ENCODE data around the gene SLC29A3. TPM values are rescaled to one million over a fixed set of nuclear protein-coding genes. Genes with fewer than 3 reads are reported as not detected.

SLC29A3 gene
- total and polyA plus RNA-seq, 10 of the 15 experiments (the other 5 are each of a cell fraction or from before 2014, with no cell fraction given): 1.5 to 4.0 (median 2.7) TPM

DNA sequence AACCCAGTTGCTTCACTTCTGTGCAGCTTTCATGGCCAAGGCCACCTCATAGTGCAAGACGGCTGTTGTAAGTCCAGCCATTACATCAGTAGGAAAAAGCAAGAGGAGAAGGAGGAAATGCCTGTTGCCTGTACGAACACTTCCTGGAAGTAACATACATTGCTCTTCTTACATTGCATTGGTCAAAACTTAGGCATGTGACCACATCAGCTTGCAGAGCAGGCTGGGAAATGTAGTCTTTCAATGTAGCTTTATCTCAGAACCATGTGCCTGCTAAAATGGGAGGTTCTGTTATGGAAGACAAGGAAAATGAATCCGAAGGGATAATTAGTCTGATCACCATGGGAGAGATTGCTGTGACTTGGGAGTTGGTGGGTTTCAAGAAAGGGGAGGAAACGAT is 4.3 kb downstream of the SLC29A3 start (continued):
- TF ChIP-seq, protein P1, sequence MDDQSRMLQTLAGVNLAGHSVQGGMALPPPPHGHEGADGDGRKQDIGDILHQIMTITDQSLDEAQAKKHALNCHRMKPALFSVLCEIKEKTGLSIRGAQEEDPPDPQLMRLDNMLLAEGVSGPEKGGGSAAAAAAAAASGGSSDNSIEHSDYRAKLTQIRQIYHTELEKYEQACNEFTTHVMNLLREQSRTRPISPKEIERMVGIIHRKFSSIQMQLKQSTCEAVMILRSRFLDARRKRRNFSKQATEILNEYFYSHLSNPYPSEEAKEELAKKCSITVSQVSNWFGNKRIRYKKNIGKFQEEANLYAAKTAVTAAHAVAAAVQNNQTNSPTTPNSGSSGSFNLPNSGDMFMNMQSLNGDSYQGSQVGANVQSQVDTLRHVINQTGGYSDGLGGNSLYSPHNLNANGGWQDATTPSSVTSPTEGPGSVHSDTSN (IDR thresholded peaks at IDR 0.05; ENCODE audit: insufficient replicate concordance, low read depth, low read length): no peak
- TF ChIP-seq RAD51 (IDR thresholded peaks at IDR 0.05): peak; percentile 66; the same call in 1 of the 2 replicates

GRCh38 chr10:71324743-71325142 is 5.7 kb downstream of the SLC29A3 start:
- FAIRE-seq: no peak

More at GRCh38 chr10:71324743-71325142, 5.7 kb downstream of the SLC29A3 start:
- intact Hi-C loops (cut with micrococcal nuclease; ENCODE audit: unreplicated experiment): no loop called here
- POLR2A ChIA-PET: interaction anchor here (0.8 kb wide), 1 partner anchor 53 kb away, joined by 4 read pairs; no protein-coding TSS in a partner anchor
- no peaks in the 10 kb centered on the region for H3K27me3 ChIP-seq (replicated peaks in 1 of 2; ENCODE audit: control insufficient read depth in 2 of 2, insufficient read depth in 2 of 2, low read length in 1 of 2)
- H4K20me1 ChIP-seq (ENCODE audit: control insufficient read depth, insufficient read depth): no peaks in the 10 kb centered on the region
- CTCF ChIA-PET: interaction anchor here (0.7 to 11.1 kb wide), 3 partner anchors 43 to 162 kb away, joined by 3 to 359 read pairs (median 3); no protein-coding TSS in a partner anchor
- H3K27ac ChIP-seq (ENCODE audit: control insufficient read depth, insufficient read depth): no peak overlapping the region
- 66% methylated on average over 9 of the region's 9 CpGs for WGBS (ENCODE audit: insufficient coverage, insufficient replicate concordance, low lambda C conversion rate, missing lambda C conversion rate)
- ATAC-seq (no peak), DNase-seq (ENCODE audit: low read depth, low spot score) (no peak)
- no peak overlapping the region for H3K4me2 ChIP-seq (ENCODE audit: control insufficient read depth, insufficient read depth)
- no peak overlapping the region for H2AFZ ChIP-seq (ENCODE audit: control insufficient read depth, low read depth, low read length)
- no TSS peak for BruUV-seq (replicated peaks)
- no peak overlapping the region for H3K4me3 ChIP-seq
- no peak overlapping the region for H3K9ac ChIP-seq (ENCODE audit: control insufficient read depth, insufficient read depth, low read length)
- peaks cover 2% of the 10 kb centered on the region for H3K4me1 ChIP-seq (ENCODE audit: control insufficient read depth, insufficient read depth, low read length)
- in situ Hi-C loops (cut with MboI): loop anchor here (5.0 kb wide), 1 partner anchor 33 kb away; no protein-coding TSS in a partner anchor
- H3K36me3 ChIP-seq (ENCODE audit: control insufficient read depth in 2 of 2, insufficient read depth in 2 of 2, low read length in 1 of 2): no peaks in the 10 kb centered on the region; a peak in 2 of 4 replicates
- no peaks in the 10 kb centered on the region for H3K9me3 ChIP-seq (replicated peaks; ENCODE audit: control insufficient read depth, insufficient read depth, low read length)
- SMC1A ChIA-PET (ENCODE audit: uncharacterized antibody, unreplicated experiment): interaction anchor here (14.0 kb wide), 1 partner anchor 52 kb away, joined by 249 read pairs; no protein-coding TSS in a partner anchor
- no peaks in the 10 kb centered on the region for H3K79me2 ChIP-seq (ENCODE audit: control insufficient read depth, insufficient read depth, low read length)
- RAD21 ChIA-PET (ENCODE audit: unreplicated experiment): no interaction called here
- TF ChIP-seq BACH1 (IDR thresholded peaks at IDR 0.05; ENCODE audit: borderline replicate concordance) (no peak), ETV6 (conservative IDR thresholded peaks at IDR 0.05 in 1 of 2, IDR thresholded peaks at IDR 0.05 in 1 of 2; ENCODE audit: borderline replicate concordance in 1 of 2, low read depth in 1 of 2) (no peak), CHD4 (IDR thresholded peaks at IDR 0.05) (no peak), NR2C1 (IDR thresholded peaks at IDR 0.05) (no peak), SP1 (IDR thresholded peaks at IDR 0.05; ENCODE audit: low read depth, low read length) (no peak), GATAD2B (conservative IDR thresholded peaks at IDR 0.05; ENCODE audit: low read depth) (no peak)

Data from GM12878 (cell line).